HUES6 (cell line): ENCODE data around the gene UBTD1.

Experiments
- H3K27ac ChIP-seq: 2 replicates; pipeline ENCODE4 v1.7.0; 2013; ENCODE audit warnings: low read depth, mild to moderate bottlenecking, low read length, inconsistent platforms
- H3K27me3 ChIP-seq: 2 replicates; pipeline ENCODE4 v1.6.1; 2013; ENCODE audit warnings: low read length; ENCODE audit not compliant: control insufficient read depth, insufficient read depth
- H3K36me3 ChIP-seq: 2 replicates; pipeline ENCODE4 v1.6.1; 2013; ENCODE audit warnings: low read length; ENCODE audit not compliant: control insufficient read depth, insufficient read depth
- H3K4me1 ChIP-seq: 2 replicates; pipeline ENCODE4 v1.6.1; 2013; ENCODE audit warnings: low read length; ENCODE audit not compliant: control insufficient read depth, insufficient read depth
- H3K4me3 ChIP-seq: 2 replicates; pipeline ENCODE4 v1.5.1; 2013; ENCODE audit warnings: low read depth, low read length
- H3K9ac ChIP-seq: one replicate; pipeline ENCODE4 v1.6.1; 2013; ENCODE audit warnings: mild to moderate bottlenecking, low read length
- H3K9me3 ChIP-seq: 2 replicates; pipeline ENCODE4 v1.6.1; 2013; ENCODE audit warnings: low read depth, low read length; ENCODE audit not compliant: control insufficient read depth, insufficient read depth

The UBTD1 gene

DNA sequence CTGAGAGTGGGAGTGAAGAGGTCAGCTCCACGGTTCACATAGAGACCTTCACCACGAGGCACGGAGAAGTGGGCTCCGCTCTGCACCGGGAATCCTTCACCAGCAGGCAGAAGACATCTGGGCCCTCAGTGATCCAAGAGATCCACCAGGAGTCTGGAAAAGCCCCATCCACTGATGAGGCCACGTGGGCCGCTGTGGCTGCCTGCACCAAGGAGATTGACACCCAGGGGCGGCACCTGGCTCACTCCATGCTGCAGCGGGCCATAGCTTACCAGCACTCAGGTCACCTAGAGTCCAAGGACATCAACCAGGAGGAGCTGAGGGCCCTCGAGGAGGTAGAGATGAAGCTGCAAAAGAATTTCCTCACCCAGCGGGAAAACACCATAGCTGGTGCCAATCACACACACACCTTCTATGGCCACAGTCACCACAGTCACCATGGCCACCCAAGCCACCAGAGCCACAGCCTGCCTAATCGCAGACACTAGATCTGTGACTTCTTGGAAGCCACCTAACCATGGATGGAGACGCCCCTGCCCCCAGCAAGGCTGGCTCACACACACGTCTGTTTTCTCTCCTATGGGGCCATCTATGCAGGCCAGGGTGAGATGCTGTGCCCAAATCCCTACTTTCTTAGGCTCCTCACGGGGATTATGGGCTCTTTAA lies 91.5 kb downstream of the UBTD1 start:
- H3K9me3 ChIP-seq: no peaks in the 10 kb centered on the region
- H3K27me3 ChIP-seq: no peaks in the 10 kb centered on the region
- H3K27ac ChIP-seq: no peak overlapping the region
- H3K4me3 ChIP-seq: no peak overlapping the region
- no peak overlapping the region for H3K9ac ChIP-seq
- no peaks in the 10 kb centered on the region for H3K36me3 ChIP-seq
- H3K4me1 ChIP-seq: no peaks in the 10 kb centered on the region

- Histone ChIP-seq H3K27me3 (no peaks in the 10 kb centered on the region), H3K4me1 (no peaks in the 10 kb centered on the region), H3K9ac (no peak overlapping the region), H3K9me3 (no peaks in the 10 kb centered on the region), H3K4me3 (no peak overlapping the region), H3K36me3 (no peaks in the 10 kb centered on the region), H3K27ac (no peak overlapping the region)
Measured at GRCh38 chr10:97590748-97591495, 92.2 kb downstream of the UBTD1 start.

GRCh38 chr10:97593421-97593820 lies 94.7 kb downstream of the UBTD1 start:
- Histone ChIP-seq H3K27me3 (no peaks in the 10 kb centered on the region), H3K4me3 (no peak overlapping the region), H3K27ac (no peak overlapping the region), H3K9me3 (no peaks in the 10 kb centered on the region), H3K9ac (no peak overlapping the region), H3K4me1 (no peaks in the 10 kb centered on the region), H3K36me3 (no peaks in the 10 kb centered on the region)

GRCh38 chr10:97596101-97597082 lies 97.7 kb downstream of the UBTD1 start:
- H3K4me3 ChIP-seq: no peak overlapping the region
- H3K9ac ChIP-seq: no peak overlapping the region
- H3K27ac ChIP-seq: no peak overlapping the region
- no peaks in the 10 kb centered on the region for H3K9me3 ChIP-seq
- no peaks in the 10 kb centered on the region for H3K4me1 ChIP-seq
- H3K27me3 ChIP-seq: no peaks in the 10 kb centered on the region
- H3K36me3 ChIP-seq: no peaks in the 10 kb centered on the region

DNA sequence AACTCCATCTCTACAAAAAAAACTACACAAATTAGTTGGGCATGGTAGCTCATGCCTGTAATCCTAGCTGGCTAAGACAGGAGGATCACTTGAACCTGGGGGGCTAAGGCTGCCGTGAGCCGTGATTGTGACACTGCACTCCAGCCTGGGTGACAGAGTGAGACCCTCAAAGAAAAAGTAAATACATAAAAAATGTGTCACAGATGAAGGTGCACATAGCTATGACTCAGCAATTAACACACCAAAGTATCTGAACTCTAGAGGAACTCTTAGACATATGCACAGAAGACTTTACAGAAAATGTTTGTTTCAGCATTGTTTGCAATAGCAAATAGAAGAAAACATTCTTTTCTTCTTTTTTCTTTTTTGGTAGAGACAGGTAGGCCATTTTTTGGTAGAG lies 99.1 kb downstream of the UBTD1 start:
- Histone ChIP-seq H3K9me3 (no peaks in the 10 kb centered on the region), H3K4me3 (no peak overlapping the region), H3K4me1 (no peaks in the 10 kb centered on the region), H3K9ac (no peak overlapping the region), H3K27me3 (no peaks in the 10 kb centered on the region), H3K36me3 (no peaks in the 10 kb centered on the region), H3K27ac (no peak overlapping the region)

DNA sequence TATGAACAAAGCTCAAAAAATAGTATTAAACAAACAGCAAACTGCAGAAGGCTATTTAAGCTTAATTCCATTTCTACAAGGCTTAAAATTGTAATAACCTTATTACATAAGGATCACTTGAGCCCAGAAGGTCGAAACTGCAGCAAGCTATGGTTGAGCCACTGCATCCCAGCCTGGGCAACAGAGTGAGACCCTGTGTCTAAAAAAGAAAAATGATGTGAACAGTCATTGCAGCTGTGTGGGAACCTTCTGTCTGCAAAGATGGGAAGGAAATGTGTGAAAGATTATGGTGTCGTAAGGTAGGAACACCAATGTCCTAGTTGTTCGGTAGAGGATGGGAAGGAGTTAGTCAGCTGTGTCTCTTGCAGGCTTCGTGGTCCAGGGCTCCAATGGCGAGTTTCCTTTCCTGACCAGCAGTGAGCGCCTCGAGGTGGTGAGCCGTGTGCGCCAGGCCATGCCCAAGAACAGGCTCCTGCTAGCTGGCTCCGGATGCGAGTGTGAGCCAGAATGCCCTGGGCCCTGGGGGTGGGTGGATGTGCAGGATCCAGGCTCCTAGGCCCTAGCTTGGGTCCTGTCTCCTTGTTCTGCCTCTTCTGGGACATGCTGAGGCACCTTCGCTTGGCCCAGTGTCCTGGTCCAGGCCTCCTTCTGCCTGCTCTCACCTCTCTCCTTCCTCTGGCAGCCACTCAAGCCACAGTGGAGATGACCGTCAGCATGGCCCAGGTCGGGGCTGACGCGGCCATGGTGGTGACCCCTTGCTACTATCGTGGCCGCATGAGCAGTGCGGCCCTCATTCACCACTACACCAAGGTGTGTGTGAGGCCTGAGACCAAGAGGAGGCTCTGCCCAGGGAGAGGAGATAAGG lies 99.9 kb downstream of the UBTD1 start:
- no peaks in the 10 kb centered on the region for H3K36me3 ChIP-seq
- no peak overlapping the region for H3K9ac ChIP-seq
- H3K27ac ChIP-seq: no peak overlapping the region
- H3K9me3 ChIP-seq: no peaks in the 10 kb centered on the region
- no peaks in the 10 kb centered on the region for H3K4me1 ChIP-seq
- no peak overlapping the region for H3K4me3 ChIP-seq
- no peaks in the 10 kb centered on the region for H3K27me3 ChIP-seq

- Histone ChIP-seq H3K4me3 (no peak overlapping the region), H3K36me3 (no peaks in the 10 kb centered on the region), H3K9ac (no peak overlapping the region), H3K4me1 (no peaks in the 10 kb centered on the region), H3K27ac (no peak overlapping the region), H3K9me3 (no peaks in the 10 kb centered on the region), H3K27me3 (no peaks in the 10 kb centered on the region)
Measured at GRCh38 chr10:97599272-97599619, 100.5 kb downstream of the UBTD1 start.

DNA sequence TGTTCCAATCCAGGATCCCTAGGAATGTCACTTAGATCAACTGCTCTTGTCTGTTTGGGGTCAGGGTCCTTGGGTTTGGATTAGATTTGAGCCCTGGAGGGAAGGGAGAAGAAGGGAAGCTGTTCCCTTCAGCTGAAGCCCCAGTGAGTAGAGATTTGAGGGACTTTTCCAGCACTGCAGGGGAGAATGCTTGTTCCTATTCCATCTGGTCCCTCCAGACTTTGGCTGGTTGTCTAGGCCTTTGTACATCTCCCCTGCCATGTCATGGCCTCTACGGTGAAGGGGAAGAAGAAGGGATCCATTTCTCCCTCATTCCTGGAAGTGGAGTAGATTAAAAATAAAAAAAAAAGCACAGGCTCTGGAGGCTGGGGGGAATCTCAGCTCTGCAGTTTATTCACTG lies 101.9 kb downstream of the UBTD1 start:
- H3K4me1 ChIP-seq: no peaks in the 10 kb centered on the region
- H3K36me3 ChIP-seq: no peaks in the 10 kb centered on the region
- H3K27ac ChIP-seq: no peak overlapping the region
- no peak overlapping the region for H3K4me3 ChIP-seq
- no peaks in the 10 kb centered on the region for H3K27me3 ChIP-seq
- H3K9me3 ChIP-seq: no peaks in the 10 kb centered on the region
- no peak overlapping the region for H3K9ac ChIP-seq

GRCh38 chr10:97601268-97602215 lies 102.8 kb downstream of the UBTD1 start:
- H3K9ac ChIP-seq: no peak overlapping the region
- no peaks in the 10 kb centered on the region for H3K9me3 ChIP-seq
- no peaks in the 10 kb centered on the region for H3K36me3 ChIP-seq
- H3K27me3 ChIP-seq: no peaks in the 10 kb centered on the region
- H3K4me3 ChIP-seq: no peak overlapping the region
- H3K4me1 ChIP-seq: no peaks in the 10 kb centered on the region
- H3K27ac ChIP-seq: no peak overlapping the region
